ENCODE results near the gene KLF11.

DNA sequence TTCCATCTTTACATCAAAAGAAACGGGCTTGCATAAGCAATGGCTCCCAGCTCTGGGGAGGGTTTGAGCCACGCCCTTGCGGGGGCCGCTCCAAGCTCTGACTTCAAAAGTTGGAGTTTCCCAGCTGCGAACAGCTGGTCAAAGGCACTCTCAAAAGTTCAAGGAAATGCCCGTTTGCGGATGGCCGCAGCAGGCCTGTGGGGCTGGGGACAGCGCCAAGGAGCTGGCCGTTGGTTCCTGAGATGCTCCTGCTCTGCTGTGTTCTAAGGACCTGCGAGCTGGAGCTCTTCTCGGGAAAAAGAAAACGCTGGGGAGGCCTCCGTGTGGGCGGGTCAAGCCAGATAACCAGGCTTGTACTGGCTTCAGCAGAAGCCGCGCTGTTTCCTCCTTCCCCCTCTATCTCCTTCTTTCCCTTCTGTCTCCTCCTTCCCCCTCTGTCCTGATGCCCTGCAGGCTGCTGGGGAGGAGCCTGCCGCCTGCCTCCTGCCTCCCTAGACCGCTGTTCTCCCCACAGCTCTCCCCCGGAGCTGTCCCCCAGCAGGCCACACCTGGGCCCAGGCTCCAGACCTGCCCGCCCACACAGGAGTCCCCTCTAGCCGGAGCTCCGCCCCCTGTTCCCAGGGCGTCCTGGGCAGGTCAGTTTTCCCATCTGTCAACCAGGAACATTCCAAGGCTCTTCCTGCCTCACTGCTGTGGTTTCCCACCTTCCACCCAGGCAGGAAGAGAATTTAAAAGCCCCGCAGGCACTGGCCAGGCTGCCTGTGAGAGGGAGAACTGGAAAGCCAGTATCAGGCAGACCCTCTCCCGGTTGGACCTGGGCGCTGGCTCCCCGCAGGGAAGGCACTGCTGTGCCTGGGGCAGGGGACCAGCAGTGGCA lies 14.1 kb downstream of the KLF11 start:
- TF ChIP-seq, protein P1, sequence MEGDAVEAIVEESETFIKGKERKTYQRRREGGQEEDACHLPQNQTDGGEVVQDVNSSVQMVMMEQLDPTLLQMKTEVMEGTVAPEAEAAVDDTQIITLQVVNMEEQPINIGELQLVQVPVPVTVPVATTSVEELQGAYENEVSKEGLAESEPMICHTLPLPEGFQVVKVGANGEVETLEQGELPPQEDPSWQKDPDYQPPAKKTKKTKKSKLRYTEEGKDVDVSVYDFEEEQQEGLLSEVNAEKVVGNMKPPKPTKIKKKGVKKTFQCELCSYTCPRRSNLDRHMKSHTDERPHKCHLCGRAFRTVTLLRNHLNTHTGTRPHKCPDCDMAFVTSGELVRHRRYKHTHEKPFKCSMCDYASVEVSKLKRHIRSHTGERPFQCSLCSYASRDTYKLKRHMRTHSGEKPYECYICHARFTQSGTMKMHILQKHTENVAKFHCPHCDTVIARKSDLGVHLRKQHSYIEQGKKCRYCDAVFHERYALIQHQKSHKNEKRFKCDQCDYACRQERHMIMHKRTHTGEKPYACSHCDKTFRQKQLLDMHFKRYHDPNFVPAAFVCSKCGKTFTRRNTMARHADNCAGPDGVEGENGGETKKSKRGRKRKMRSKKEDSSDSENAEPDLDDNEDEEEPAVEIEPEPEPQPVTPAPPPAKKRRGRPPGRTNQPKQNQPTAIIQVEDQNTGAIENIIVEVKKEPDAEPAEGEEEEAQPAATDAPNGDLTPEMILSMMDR (conservative IDR thresholded peaks at IDR 0.05 in 1 of 2, IDR thresholded peaks at IDR 0.05 in 1 of 2; ENCODE audit: low read depth in 1 of 2, low read length in 2 of 2) = no peak
- no peak for TF ChIP-seq EZH2 (IDR thresholded peaks at IDR 0.05; ENCODE audit: low read length, missing control alignments)
